GM10266 (cell line): ENCODE results near the gene SNPH.

ENCODE experiments used
- DNase-seq: peaks from one replicate; pipeline ENCODE4 v3.0.0; 2012; ENCODE audit errors: extremely low spot score
- CTCF ChIP-seq: IDR thresholded peaks from 2 replicates; pipeline ENCODE4 v1.5.1; 2012; ENCODE audit warnings: mild to moderate bottlenecking, low read depth; ENCODE audit not compliant: control insufficient read depth, insufficient read depth; ENCODE audit errors: missing control alignments

SNPH gene

DNA sequence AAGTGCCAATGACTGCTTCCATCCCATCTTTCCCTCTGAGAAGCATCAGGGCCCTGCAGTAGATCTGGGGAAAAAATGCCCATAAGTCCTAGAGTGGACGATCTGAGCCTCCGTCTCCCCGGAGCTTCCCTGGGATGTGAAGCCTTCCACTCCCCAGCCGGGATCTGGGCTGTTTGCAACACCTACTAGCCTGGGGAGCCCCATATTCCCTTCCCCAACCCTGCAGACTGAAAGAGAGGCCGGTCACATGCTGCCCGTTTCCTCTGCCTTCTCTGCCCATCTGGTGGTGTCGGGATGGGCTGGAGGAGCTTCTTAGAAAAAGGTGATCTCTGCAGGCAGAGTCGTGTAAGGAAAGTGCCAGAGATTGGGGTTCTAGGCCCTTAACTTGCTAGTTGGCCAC, 1.1 kb downstream of the SNPH start:
- no peak for TF ChIP-seq CTCF
- no peak for DNase-seq

DNA sequence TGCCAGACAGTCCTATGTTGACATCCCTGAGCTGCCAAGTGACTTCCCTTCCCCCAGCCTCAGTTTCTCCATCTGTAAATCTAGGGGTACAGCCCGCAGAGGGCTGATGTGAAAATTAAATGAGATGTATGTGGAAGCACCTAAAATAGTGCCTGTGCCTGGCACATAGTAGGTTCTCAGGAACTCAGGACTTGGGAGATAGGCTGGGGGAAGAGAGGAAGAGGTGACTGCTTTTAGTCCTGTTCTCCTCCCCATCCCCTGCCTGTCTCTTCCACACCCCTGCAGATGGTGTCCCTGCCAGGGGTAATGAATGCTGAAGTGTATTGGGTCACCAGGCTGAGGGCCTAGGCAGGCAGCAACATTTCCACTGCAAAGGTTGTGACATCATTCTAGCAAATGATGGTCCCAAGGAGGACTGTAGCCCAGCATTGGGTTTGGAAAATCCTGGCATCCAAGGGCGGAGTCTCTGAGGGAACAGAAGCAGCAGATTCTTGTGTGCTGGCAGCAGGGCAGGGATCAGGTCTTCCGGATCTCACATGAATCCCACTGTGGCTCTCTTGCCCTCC, 1.8 kb downstream of the SNPH start:
- DNase-seq: no peak
- no peak for TF ChIP-seq CTCF

GRCh38 chr20:1269235-1269634, 3.1 kb downstream of the SNPH start:
- DNase-seq: no peak
- no peak for TF ChIP-seq CTCF

- no peak for DNase-seq
- TF ChIP-seq CTCF: no peak
Observed at GRCh38 chr20:1269850-1270249, 3.8 kb downstream of the SNPH start.

DNA sequence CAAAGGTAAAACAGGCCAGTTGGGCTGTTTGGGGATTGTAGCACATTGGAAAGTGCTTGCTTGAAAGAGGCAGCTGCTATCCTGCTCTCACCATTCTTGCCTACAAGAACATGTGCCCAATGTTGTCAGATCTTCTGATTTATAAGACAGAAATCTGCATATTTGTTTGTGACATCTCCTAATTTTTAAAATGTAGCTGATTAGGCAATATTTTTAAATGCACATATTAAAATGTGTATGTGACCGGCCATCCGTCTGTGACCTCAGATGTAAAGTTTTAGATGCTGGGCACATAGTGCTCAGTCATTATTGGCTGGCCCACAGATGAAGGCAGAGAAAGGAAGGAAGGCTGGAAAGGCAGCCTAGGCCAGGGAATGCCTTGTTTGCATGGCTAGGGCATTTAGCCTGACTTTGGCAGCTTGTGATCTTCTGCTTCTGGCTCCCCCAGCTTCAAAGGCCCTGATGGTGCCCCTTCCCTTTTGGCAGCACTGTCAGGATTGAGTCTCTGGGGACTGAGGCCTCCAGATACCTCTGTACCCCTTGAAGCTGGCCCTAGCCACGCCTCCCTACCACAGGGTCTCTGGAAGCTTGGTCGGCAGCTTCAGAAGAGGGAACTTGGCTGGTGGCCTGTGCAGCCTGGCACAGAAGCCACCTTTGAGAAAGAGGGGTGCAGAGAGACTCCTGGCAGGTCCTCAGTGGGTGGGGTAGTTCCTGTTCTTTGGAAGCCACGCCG, 6.4 kb downstream of the SNPH start:
- DNase-seq: no peak
- TF ChIP-seq CTCF: no peak

- no peak for DNase-seq
- TF ChIP-seq CTCF: no peak
Observed at GRCh38 chr20:1273366-1273765, 7.3 kb downstream of the SNPH start.
